Common myeloid progenitor, CD34-positive (primary cell): ENCODE measurements around the gene KRT32.

Source experiments
- CTCF ChIA-PET: fragments of 350-600 bp; sonication (Branson Sonifier 250); formaldehyde crosslinking; loops from one replicate; lab custom pipeline; 2021; ENCODE audit warnings: antibody characterized with exemption; lab: Charles Lee
- POLR2A ChIA-PET: fragments of 350-600 bp; sonication (Branson Sonifier 250); formaldehyde crosslinking; loops from one replicate; lab custom pipeline; 2021; ENCODE audit warnings: antibody characterized with exemption; lab: Charles Lee
- DNase-seq, 3 donors: peaks; one replicate each; pipeline versions ENCODE4 v3.0.0 to v3.0.0-alpha.2; 2013
- H3K27ac ChIP-seq, 2 experiments: 1 replicate in 1 of 2; 2 replicates in 1 of 2; pipeline ENCODE4 v1.7.0; 2013; ENCODE audit warnings: inconsistent platforms in 2 of 2, low read length in 2 of 2, mild to moderate bottlenecking in 2 of 2, low read depth in 1 of 2, moderate library complexity in 1 of 2; ENCODE audit not compliant: severe bottlenecking in 2 of 2, insufficient read depth in 1 of 2, poor library complexity in 1 of 2
- H3K27me3 ChIP-seq, 5 experiments: replicated peaks in 2 of 5; 1 replicate in 3 of 5; 2 replicates in 2 of 5; pipeline versions ENCODE4 v1.6.1 to v1.7.0; 2013; ENCODE audit warnings: low read length in 4 of 5, mild to moderate bottlenecking in 2 of 5, moderate library complexity in 2 of 5, inconsistent platforms in 1 of 5; ENCODE audit not compliant: insufficient read depth in 5 of 5, control insufficient read depth in 4 of 5
- H3K36me3 ChIP-seq, 4 experiments: 1 replicate in 2 of 4; 2 replicates in 2 of 4; pipeline versions ENCODE4 v1.6.1 to v1.7.0; 2013; ENCODE audit warnings: low read length in 3 of 4, control low read depth in 1 of 4, mild to moderate bottlenecking in 1 of 4; ENCODE audit not compliant: control insufficient read depth in 4 of 4, insufficient read depth in 4 of 4
- H3K4me1 ChIP-seq, 4 experiments: 1 replicate in 3 of 4; 2 replicates in 1 of 4; pipeline versions ENCODE4 v1.6.1 to v1.7.1; 2013; ENCODE audit warnings: low read length in 3 of 4, mild to moderate bottlenecking in 3 of 4, control low read depth in 1 of 4, inconsistent platforms in 1 of 4, moderate library complexity in 1 of 4; ENCODE audit not compliant: control insufficient read depth in 4 of 4, insufficient read depth in 4 of 4; ENCODE audit errors: control extremely low read depth in 1 of 4
- H3K4me3 ChIP-seq, 7 experiments: 1 replicate in 4 of 7; 2 replicates in 3 of 7; pipeline versions ENCODE4 v1.5.1 to v1.7.0; 2013; ENCODE audit warnings: mild to moderate bottlenecking in 7 of 7, low read length in 6 of 7, moderate library complexity in 6 of 7, inconsistent platforms in 2 of 7, low read depth in 2 of 7, control low read depth in 1 of 7; ENCODE audit not compliant: insufficient read depth in 4 of 7, control insufficient read depth in 1 of 7; ENCODE audit errors: extremely low read depth in 1 of 7
- H3K9me3 ChIP-seq, 5 experiments: 1 replicate in 4 of 5; 2 replicates in 1 of 5; pipeline versions ENCODE4 v1.6.1 to v1.7.1; 2013; ENCODE audit warnings: low read length in 4 of 5, mild to moderate bottlenecking in 2 of 5, inconsistent platforms in 1 of 5, low read depth in 1 of 5, moderate library complexity in 1 of 5; ENCODE audit not compliant: control insufficient read depth in 4 of 5, insufficient read depth in 2 of 5; ENCODE audit errors: control extremely low read depth in 1 of 5
- WGBS: methylation state at CpG from one replicate; pipeline ENCODE4 v1.1.5; 2013; ENCODE audit not compliant: insufficient coverage; 5-methylcytosine and 5-hydroxymethylcytosine counted together

Gene KRT32

DNA sequence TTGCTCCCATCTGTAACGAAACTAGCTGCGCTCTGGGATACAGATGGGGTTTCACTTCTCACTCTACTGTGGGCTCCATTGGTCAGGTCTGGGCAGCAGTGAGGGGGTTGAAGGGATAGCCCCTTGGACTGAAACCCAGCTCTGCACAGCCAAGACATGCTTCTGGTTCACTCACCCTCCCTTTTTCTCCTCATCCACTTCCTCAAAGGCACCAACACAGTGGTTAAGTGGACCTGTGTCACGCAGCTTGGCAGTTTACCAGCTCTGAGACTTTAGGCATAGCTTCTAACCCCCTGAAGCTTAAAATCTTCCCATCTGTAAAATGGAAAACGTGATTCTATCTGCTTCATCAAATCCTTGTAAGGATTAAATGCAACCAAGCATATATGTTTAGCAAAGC lies 14.9 kb downstream of the KRT32 start:
- CTCF ChIA-PET, result interaction anchor here (1.4 kb wide), 1 partner anchor 97 kb away, joined by 5 read pairs; no protein-coding TSS in a partner anchor
- DNase-seq, result peak; percentile 77 to 95 (median 94)
- no peaks in the 10 kb centered on the region for H3K36me3 ChIP-seq
- H3K27me3 ChIP-seq, result peaks cover 0 to 5% (median 0%) of the 10 kb centered on the region in 5 experiments
- POLR2A ChIA-PET, result no interaction called here
- WGBS, result 0% methylated on average over 2 of the region's 4 CpGs
- no peak overlapping the region for H3K4me3 ChIP-seq
- H3K9me3 ChIP-seq, result no peaks in the 10 kb centered on the region
- H3K4me1 ChIP-seq, result peaks cover 0 to 5% (median 2%) of the 10 kb centered on the region in 4 experiments
- no peak overlapping the region for H3K27ac ChIP-seq

DNA sequence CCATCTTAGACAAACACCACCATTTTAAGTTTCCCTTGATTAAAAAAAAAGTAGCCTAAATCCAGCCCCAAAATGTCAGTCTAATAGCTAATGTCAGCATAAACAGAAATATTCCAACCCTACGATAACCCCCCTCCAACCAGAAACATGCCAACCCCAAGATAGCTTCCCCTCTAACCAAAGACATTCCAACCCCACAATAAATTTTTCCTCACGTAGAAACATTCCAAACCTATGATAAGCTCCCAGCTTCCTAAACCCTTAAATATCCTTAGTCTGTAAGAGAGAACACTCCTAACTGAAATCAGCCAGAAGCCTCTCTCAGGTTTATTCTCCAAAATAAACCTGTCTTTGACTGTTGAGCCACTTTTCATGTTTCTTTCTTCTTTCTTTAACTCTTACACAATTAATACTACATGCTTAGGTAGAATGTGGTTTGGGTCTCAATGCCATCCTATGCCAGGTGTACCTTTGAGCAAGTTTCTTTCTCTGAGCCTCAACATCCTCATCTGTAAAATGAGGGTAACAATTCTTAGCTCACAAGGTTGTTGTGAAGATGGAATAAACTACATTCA lies 15.9 kb downstream of the KRT32 start:
- Histone ChIP-seq H3K4me1 (peaks cover 0 to 5% (median 2%) of the 10 kb centered on the region in 4 experiments), H3K4me3 (no peak overlapping the region), H3K9me3 (no peaks in the 10 kb centered on the region), H3K27me3 (no peaks in the 10 kb centered on the region), H3K36me3 (no peaks in the 10 kb centered on the region), H3K27ac (no peak overlapping the region)
- POLR2A ChIA-PET, result no interaction called here
- CTCF ChIA-PET, result no interaction called here
- no peak for DNase-seq
- WGBS, result 90% methylated on average over 2 of the region's 2 CpGs

DNA sequence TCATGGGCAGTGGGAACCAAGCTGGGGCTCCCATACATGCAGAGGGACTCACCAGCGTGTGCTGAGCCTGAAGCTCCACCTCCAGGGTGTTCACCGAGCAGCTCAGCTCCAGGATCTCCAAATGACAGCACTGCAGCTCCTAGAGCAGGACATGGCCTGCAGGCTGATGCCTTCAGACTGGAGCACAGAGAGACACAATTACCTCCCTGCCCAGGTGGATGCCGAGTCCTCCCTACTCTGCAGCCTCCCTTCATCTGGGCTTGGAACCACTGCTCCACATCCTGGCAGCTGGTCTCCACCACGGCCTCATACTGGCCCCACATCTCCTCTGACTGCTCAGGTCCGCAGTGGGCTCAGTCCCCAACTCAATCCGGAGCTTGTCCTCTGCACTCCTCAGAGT lies 18.2 kb downstream of the KRT32 start:
- CTCF ChIA-PET, result no interaction called here
- Histone ChIP-seq H3K27ac (no peak overlapping the region), H3K27me3 (peaks cover 0 to 10% (median 2%) of the 10 kb centered on the region in 5 experiments), H3K9me3 (peaks cover 0 to 3% (median 0%) of the 10 kb centered on the region in 5 experiments), H3K36me3 (no peaks in the 10 kb centered on the region), H3K4me1 (peaks cover 0 to 5% (median 2%) of the 10 kb centered on the region in 4 experiments), H3K4me3 (no peak overlapping the region)
- no peak for DNase-seq
- POLR2A ChIA-PET, result no interaction called here
- 100% methylated on average over 4 of the region's 6 CpGs for WGBS

DNA sequence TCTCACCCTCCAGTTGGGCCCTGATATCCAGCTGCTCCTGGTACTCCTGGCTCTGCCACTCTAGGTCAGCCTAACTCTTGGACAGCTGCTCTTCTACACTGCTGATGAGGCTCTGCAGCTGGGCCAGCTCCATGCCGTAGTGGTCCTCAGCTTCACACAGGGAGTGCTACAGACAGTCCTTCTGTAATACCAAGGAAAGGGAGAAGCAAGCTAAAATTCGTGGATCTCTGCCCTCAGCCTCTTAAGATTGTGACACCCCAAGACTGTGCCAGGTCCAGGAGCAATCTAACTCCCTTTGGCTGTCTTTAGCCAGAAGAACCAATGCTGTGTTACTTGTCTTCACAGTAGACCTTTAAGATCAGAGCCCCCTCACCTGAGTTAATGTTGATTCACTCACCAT lies 18.7 kb downstream of the KRT32 start:
- peaks cover 0 to 10% (median 2%) of the 10 kb centered on the region in 5 experiments for H3K27me3 ChIP-seq
- no peaks in the 10 kb centered on the region for H3K36me3 ChIP-seq
- H3K9me3 ChIP-seq, result peaks cover 0 to 3% (median 0%) of the 10 kb centered on the region in 5 experiments
- H3K27ac ChIP-seq, result no peak overlapping the region
- peaks cover 0 to 5% (median 2%) of the 10 kb centered on the region in 4 experiments for H3K4me1 ChIP-seq
- ChIA-PET POLR2A (no interaction called here), CTCF (interaction anchor here (0.8 kb wide), 1 partner anchor 44 kb away, joined by 3 read pairs; no protein-coding TSS in a partner anchor)
- WGBS, result 90% methylated on average over 2 of the region's 2 CpGs
- H3K4me3 ChIP-seq, result no peak overlapping the region
- no peak for DNase-seq

DNA sequence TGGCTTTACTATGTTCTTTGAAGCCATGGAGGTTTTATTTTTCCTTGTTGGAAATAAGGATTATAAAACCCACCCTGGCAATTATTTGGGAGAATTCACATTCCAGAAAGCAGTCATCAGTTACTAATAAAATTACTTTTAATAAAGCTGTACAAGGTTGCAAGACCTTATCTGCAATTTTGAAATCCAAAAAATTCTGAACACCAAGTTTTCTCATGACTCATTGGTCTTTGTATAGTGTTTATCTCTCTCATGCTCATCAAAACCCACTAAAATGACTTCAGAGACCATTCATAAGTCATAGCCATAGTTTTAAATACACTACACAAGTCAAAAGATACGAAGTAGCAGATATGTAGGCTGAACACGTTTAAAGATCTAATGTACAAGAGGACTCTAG lies 20.4 kb downstream of the KRT32 start:
- WGBS, result no CpG with 5 or more reads among the region's 2 CpGs
- DNase-seq, result no peak

DNA sequence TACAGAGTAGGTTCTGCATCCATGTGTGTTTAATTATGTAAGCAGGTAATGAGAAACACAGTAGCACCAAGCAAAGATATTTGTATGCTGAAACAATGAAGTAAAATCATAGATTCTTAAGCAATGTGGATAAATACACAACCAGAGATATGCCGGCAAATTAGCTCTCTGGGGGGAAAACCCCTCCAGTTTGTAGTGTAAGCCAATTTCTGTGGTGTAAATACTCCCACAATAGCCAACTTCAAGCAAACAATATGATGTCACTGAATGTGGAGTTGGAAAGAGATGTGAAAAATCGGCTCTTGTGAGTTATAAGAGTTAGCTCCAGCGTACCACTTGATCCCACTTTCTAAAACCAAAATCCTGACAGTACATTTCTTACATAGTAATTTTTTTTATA lies 22.5 kb downstream of the KRT32 start:
- Histone ChIP-seq H3K4me3 (no peak overlapping the region), H3K36me3 (no peaks in the 10 kb centered on the region), H3K27me3 (peaks cover 0 to 21% (median 10%) of the 10 kb centered on the region in 5 experiments), H3K27ac (no peak overlapping the region), H3K9me3 (peaks cover 0 to 3% (median 0%) of the 10 kb centered on the region in 5 experiments), H3K4me1 (no peaks in the 10 kb centered on the region)
- ChIA-PET CTCF (no interaction called here), POLR2A (interaction anchor here (0.5 kb wide), 1 partner anchor 574 kb away, joined by 4 read pairs; no protein-coding TSS in a partner anchor)
- DNase-seq, result no peak
- WGBS, result 100% methylated on average over 1 of the region's 3 CpGs

More for the DNA sequence above, 20.4 kb downstream of the KRT32 start:
- Histone ChIP-seq H3K27ac (no peak overlapping the region), H3K36me3 (no peaks in the 10 kb centered on the region), H3K9me3 (peaks cover 0 to 3% (median 0%) of the 10 kb centered on the region in 5 experiments), H3K27me3 (peaks cover 0 to 21% (median 3%) of the 10 kb centered on the region in 5 experiments), H3K4me1 (no peaks in the 10 kb centered on the region), H3K4me3 (no peak overlapping the region)
- POLR2A ChIA-PET, result interaction anchor here (0.6 kb wide), 1 partner anchor 20 kb away, joined by 4 read pairs; no protein-coding TSS in a partner anchor
- CTCF ChIA-PET, result no interaction called here

DNA sequence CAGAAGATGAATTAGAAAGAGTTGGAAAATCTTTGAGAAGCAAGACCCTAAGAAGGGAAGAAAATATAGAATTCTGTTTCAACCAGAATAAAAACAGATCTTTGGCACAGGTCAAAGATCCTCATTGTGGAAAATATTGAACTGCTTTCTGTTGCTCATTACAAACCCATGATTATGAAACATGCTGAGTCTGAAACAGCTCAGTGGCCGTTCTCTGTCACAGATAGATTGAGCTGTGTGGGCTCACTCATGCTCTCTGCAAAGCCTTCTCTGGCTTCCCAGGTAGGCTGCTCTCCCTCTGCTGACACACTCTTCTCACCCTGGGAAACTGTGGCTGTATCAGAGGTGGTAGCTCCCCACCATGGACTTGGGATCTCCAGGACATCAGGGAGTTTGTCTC lies 23.0 kb downstream of the KRT32 start:
- ChIA-PET POLR2A (no interaction called here), CTCF (no interaction called here)
- no peak overlapping the region for H3K4me3 ChIP-seq
- no peak for DNase-seq
- peaks cover 0 to 21% (median 10%) of the 10 kb centered on the region in 5 experiments for H3K27me3 ChIP-seq
- no peaks in the 10 kb centered on the region for H3K4me1 ChIP-seq
- no peaks in the 10 kb centered on the region for H3K36me3 ChIP-seq
- H3K9me3 ChIP-seq, result peaks cover 0 to 3% (median 0%) of the 10 kb centered on the region in 5 experiments
- WGBS, result no CpG with 5 or more reads among the region's 1 CpG
- no peak overlapping the region for H3K27ac ChIP-seq
